GM10266 (cell line): ENCODE results near the gene TM2D1.

Experiments used
- DNase-seq: peaks from one replicate; pipeline ENCODE4 v3.0.0; 2012; ENCODE audit errors: extremely low spot score
- CTCF ChIP-seq: IDR thresholded peaks from 2 replicates; pipeline ENCODE4 v1.5.1; 2012; ENCODE audit warnings: mild to moderate bottlenecking, low read depth; ENCODE audit not compliant: control insufficient read depth, insufficient read depth; ENCODE audit errors: missing control alignments

TM2D1 gene

GRCh38 chr1:61674221-61674620, 50.7 kb downstream of the TM2D1 start:
- DNase-seq: no peak
- no peak for TF ChIP-seq CTCF

- TF ChIP-seq CTCF: no peak
- no peak for DNase-seq
Observed at GRCh38 chr1:61672376-61672775, 52.6 kb downstream of the TM2D1 start.

- no peak for TF ChIP-seq CTCF
- DNase-seq: no peak
Observed at GRCh38 chr1:61670445-61670844, 54.5 kb downstream of the TM2D1 start.

GRCh38 chr1:61670016-61670415, 54.9 kb downstream of the TM2D1 start:
- DNase-seq: no peak
- TF ChIP-seq CTCF: no peak

GRCh38 chr1:61659061-61659460, 65.9 kb downstream of the TM2D1 start:
- no peak for DNase-seq
- no peak for TF ChIP-seq CTCF

- no peak for DNase-seq
- no peak for TF ChIP-seq CTCF
Observed at GRCh38 chr1:61655453-61655852, 69.5 kb downstream of the TM2D1 start.

GRCh38 chr1:61654067-61654466, 70.9 kb downstream of the TM2D1 start:
- TF ChIP-seq CTCF: no peak
- no peak for DNase-seq
